Tibial artery (tissue), 4 donors: ENCODE data around the gene AARS1.
"Not testable (repeated sequence)": the region's sequence is repeated elsewhere in the genome, so short reads cannot be mapped to it uniquely, and the experiment has no call there.

Experiments
- DNase-seq, 2 donors: peaks; one replicate each; pipeline ENCODE4 v3.0.0-alpha.2; 2019
- H3K27ac ChIP-seq, 2 donors: fragments of 200-600 bp; sonication (generic) in 1 of 2; 1 replicate in 1 of 2; 2 replicates in 1 of 2; pipeline ENCODE4 v1.5.1; 2018 to 2019; ENCODE audit warnings: mild to moderate bottlenecking in 1 of 2
- H3K27me3 ChIP-seq, 2 donors: fragments of 200-600 bp; sonication (generic) in 1 of 2; one replicate each; pipeline versions ENCODE4 v1.5.1 to v1.6.0; 2016 to 2019
- H3K36me3 ChIP-seq, 3 donors: fragments of 200-600 bp; sonication (generic) in 2 of 3; one replicate each; pipeline ENCODE4 v1.5.1; 2016 to 2019; ENCODE audit warnings: mild to moderate bottlenecking in 2 of 3
- H3K4me1 ChIP-seq, 4 donors: fragments of 200-600 bp; sonication (generic) in 2 of 4; 1 replicate in 3 of 4; 2 replicates in 1 of 4; pipeline ENCODE4 v1.5.1; 2016 to 2019
- H3K4me3 ChIP-seq, 2 donors: fragments of 200-600 bp; sonication (generic) in 1 of 2; 1 replicate in 1 of 2; 2 replicates in 1 of 2; pipeline ENCODE4 v1.5.1; 2018 to 2019; ENCODE audit warnings: mild to moderate bottlenecking in 2 of 2
- H3K9me3 ChIP-seq, 3 donors: fragments of 200-600 bp; sonication (generic) in 1 of 3; one replicate each; pipeline ENCODE4 v1.5.1; 2016 to 2019
- intact Hi-C: fragments of 100-400 bp; cut with DNase I; formaldehyde crosslinking; loops from one replicate; pipeline ENCODE4 v1.15.0; 2023; ENCODE audit warnings: low total_unique reads
- TF ChIP-seq, protein P1 (sequence below), 2 experiments: fragments of 200-600 bp in 1 of 2; fragments of 450-650 bp in 1 of 2; IDR thresholded peaks; one replicate each; pipeline ENCODE4 v1.5.1; 2017 to 2019; ENCODE audit warnings: antibody characterized with exemption in 2 of 2, mild to moderate bottlenecking in 1 of 2, moderate library complexity in 1 of 2

The AARS1 gene

GRCh38 chr16:70251629-70252354 is 37.5 kb downstream of the AARS1 start, which contains the start of gene EXOSC6:
TSS of gene EXOSC6 (minus strand) at chr16:70251940. CDS start at chr16:70251900, 40 bp downstream.
- no peaks in the 10 kb centered on the region for H3K9me3 ChIP-seq
- intact Hi-C loops = no loop called here
- peak within 1 kb of the TSS; percentile 74 to 77 for H3K4me3 ChIP-seq
- TF ChIP-seq, protein P1, sequence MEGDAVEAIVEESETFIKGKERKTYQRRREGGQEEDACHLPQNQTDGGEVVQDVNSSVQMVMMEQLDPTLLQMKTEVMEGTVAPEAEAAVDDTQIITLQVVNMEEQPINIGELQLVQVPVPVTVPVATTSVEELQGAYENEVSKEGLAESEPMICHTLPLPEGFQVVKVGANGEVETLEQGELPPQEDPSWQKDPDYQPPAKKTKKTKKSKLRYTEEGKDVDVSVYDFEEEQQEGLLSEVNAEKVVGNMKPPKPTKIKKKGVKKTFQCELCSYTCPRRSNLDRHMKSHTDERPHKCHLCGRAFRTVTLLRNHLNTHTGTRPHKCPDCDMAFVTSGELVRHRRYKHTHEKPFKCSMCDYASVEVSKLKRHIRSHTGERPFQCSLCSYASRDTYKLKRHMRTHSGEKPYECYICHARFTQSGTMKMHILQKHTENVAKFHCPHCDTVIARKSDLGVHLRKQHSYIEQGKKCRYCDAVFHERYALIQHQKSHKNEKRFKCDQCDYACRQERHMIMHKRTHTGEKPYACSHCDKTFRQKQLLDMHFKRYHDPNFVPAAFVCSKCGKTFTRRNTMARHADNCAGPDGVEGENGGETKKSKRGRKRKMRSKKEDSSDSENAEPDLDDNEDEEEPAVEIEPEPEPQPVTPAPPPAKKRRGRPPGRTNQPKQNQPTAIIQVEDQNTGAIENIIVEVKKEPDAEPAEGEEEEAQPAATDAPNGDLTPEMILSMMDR (IDR thresholded peaks at IDR 0.05) = peak; percentile 95 to 98
- H3K36me3 ChIP-seq = peaks cover 39 to 50% (median 48%) of the 10 kb centered on the region in 3 donors
- peak within 1 kb of the TSS; percentile 69 to 75 for H3K27ac ChIP-seq
- H3K27me3 ChIP-seq = no peaks in the 10 kb centered on the region
- peaks cover 0 to 22% (median 16%) of the 10 kb centered on the region in 4 donors for H3K4me1 ChIP-seq
- DNase-seq = peak; percentile 92 to 93

GRCh38 chr16:70250748-70251628 is 38.3 kb downstream of the AARS1 start:
- H3K4me1 ChIP-seq = peaks cover 0 to 22% (median 16%) of the 10 kb centered on the region in 4 donors
- no peaks in the 10 kb centered on the region for H3K27me3 ChIP-seq
- H3K9me3 ChIP-seq = no peaks in the 10 kb centered on the region
- DNase-seq = peak in 1 of 2 donors; percentile 25
- H3K27ac ChIP-seq = peak overlapping the region; percentile 65 to 69
- intact Hi-C loops = no loop called here
- TF ChIP-seq, protein P1 (IDR thresholded peaks at IDR 0.05) = no peak
- peaks cover 31 to 42% (median 40%) of the 10 kb centered on the region in 3 donors for H3K36me3 ChIP-seq
- H3K4me3 ChIP-seq = peak overlapping the region; percentile 74 to 77

GRCh38 chr16:70249697-70250096 is 39.6 kb downstream of the AARS1 start:
- intact Hi-C loops, H3K9me3 ChIP-seq, H3K27me3 ChIP-seq, H3K27ac ChIP-seq, DNase-seq: not testable (repeated sequence)
- peak overlapping the region in 1 of 2 donors; percentile 14 for H3K4me3 ChIP-seq
- peaks cover 21 to 29% (median 27%) of the 10 kb centered on the region in 3 donors for H3K36me3 ChIP-seq
- H3K4me1 ChIP-seq = peaks cover 0 to 22% (median 16%) of the 10 kb centered on the region in 4 donors

DNA sequence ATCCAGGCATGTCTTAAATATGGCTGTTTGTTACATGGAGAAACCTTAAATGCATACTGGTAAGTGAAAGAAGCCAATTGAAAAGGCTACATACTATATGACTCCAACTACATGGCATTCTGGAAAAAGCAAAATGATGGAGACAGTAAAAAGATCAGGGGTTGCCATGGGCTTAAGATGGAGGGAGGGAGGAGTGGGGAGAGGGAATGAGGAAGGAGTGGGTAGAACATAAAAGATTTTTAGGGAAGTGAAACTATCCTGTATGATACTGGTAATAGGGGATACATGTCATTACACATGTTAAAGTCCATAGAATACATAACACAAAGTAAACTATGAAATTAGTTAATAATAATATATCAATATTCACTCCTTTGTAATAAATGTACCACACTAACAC is 50.5 kb downstream of the AARS1 start:
- H3K9me3 ChIP-seq, H3K4me1 ChIP-seq, H3K27ac ChIP-seq, H3K4me3 ChIP-seq, DNase-seq, intact Hi-C loops, H3K27me3 ChIP-seq: not testable (repeated sequence)
- H3K36me3 ChIP-seq = peaks cover 9 to 27% (median 10%) of the 10 kb centered on the region in 3 donors

DNA sequence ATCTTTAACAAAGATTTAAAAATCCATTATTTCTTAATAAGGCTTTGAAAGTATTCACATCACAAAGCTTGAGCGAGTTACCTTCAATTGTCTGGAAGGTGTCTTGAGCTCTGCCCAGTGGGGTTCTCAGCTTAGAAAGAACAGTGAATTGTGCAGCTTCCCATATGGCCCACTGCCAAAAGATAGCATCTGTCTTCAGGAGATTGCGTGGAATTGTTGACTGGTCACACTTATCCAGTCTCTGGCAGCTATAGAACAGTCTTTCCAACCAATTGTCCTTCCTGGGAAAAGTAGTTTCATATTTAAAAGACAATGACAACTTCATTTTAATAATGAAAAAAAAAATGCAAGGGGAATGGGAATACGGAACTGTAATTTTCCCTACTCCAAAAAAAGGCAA is 57.5 kb downstream of the AARS1 start:
- not testable (repeated sequence) for H3K27ac ChIP-seq

GRCh38 chr16:70226024-70226423 is 63.3 kb downstream of the AARS1 start:
- H3K4me1 ChIP-seq, DNase-seq, intact Hi-C loops, H3K27me3 ChIP-seq, H3K4me3 ChIP-seq, H3K27ac ChIP-seq, H3K9me3 ChIP-seq: not testable (repeated sequence)
- peaks cover 0 to 53% (median 35%) of the 10 kb centered on the region in 3 donors for H3K36me3 ChIP-seq

More for the DNA sequence above, 57.5 kb downstream of the AARS1 start:
- H3K27me3 ChIP-seq, intact Hi-C loops, H3K4me3 ChIP-seq, H3K4me1 ChIP-seq, DNase-seq, H3K9me3 ChIP-seq: not testable (repeated sequence)
- H3K36me3 ChIP-seq = peaks cover 10 to 57% (median 53%) of the 10 kb centered on the region in 3 donors

- peaks cover 0 to 52% (median 32%) of the 10 kb centered on the region in 3 donors for H3K36me3 ChIP-seq
- DNase-seq, H3K4me3 ChIP-seq, H3K27me3 ChIP-seq, H3K9me3 ChIP-seq, H3K27ac ChIP-seq, intact Hi-C loops, H3K4me1 ChIP-seq: not testable (repeated sequence)
These were observed 63.9 kb downstream of the AARS1 start for GRCh38 chr16:70225430-70225829.

DNA sequence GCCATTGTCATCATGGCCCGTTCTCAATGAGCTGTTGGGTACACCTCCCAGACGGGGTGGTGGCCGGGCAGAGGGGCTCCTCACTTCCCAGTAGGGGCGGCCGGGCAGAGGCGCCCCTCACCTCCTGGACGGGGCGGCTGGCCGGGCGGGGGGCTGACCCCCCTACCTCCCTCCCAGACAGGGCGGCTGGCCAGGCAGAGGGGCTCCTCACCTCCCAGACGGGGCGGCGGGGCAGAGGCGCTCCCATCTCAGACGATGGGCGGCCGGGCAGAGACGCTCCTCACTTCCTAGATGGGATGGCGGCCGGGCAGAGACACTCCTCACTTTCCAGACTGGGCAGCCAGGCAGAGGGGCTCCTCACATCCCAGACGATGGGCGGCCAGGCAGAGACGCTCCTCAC is 64.7 kb downstream of the AARS1 start:
- DNase-seq, intact Hi-C loops, H3K4me3 ChIP-seq, H3K27me3 ChIP-seq, H3K27ac ChIP-seq, H3K4me1 ChIP-seq, H3K9me3 ChIP-seq: not testable (repeated sequence)
- peaks cover 0 to 52% (median 32%) of the 10 kb centered on the region in 3 donors for H3K36me3 ChIP-seq

DNA sequence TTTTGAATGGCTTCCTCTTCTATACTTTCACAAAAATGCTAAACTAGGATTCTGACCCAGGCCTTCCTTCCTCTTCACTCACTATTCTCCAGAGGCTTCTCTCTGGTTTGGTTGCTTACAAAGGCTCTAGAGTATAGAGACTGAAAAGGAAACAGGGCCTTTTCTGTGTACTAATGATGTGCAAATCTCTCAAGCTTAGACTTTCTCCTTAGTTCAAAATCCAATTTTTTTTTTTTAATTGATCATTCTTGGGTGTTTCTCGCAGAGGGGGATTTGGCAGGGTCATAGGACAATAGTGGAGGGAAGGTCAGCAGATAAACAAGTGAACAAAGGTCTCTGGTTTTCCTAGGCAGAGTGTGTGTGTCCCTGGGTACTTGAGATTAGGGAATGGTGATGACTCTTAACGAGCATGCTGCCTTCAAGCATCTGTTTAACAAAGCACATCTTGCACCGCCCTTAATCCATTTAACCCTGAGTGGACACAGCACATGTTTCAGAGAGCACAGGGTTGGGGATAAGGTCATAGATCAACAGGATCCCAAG is 65.3 kb downstream of the AARS1 start:
- H3K4me1 ChIP-seq, H3K4me3 ChIP-seq, DNase-seq, intact Hi-C loops, H3K9me3 ChIP-seq, H3K27me3 ChIP-seq, H3K27ac ChIP-seq: not testable (repeated sequence)
- peaks cover 0 to 58% (median 32%) of the 10 kb centered on the region in 3 donors for H3K36me3 ChIP-seq

GRCh38 chr16:70223216-70223615 is 66.1 kb downstream of the AARS1 start:
- H3K27me3 ChIP-seq, H3K27ac ChIP-seq, intact Hi-C loops: not testable (repeated sequence)

GRCh38 chr16:70222574-70222973 is 66.7 kb downstream of the AARS1 start:
- H3K4me3 ChIP-seq, H3K9me3 ChIP-seq, DNase-seq, H3K27ac ChIP-seq, H3K4me1 ChIP-seq, intact Hi-C loops, H3K27me3 ChIP-seq: not testable (repeated sequence)
- peaks cover 0 to 46% (median 23%) of the 10 kb centered on the region in 3 donors for H3K36me3 ChIP-seq

More at GRCh38 chr16:70223216-70223615, 66.1 kb downstream of the AARS1 start:
- not testable (repeated sequence) for H3K4me3 ChIP-seq, H3K9me3 ChIP-seq, DNase-seq, H3K4me1 ChIP-seq
- H3K36me3 ChIP-seq = peaks cover 0 to 52% (median 26%) of the 10 kb centered on the region in 3 donors
